ENCODE measurements around the gene FBXL17.

FBXL17 gene

DNA sequence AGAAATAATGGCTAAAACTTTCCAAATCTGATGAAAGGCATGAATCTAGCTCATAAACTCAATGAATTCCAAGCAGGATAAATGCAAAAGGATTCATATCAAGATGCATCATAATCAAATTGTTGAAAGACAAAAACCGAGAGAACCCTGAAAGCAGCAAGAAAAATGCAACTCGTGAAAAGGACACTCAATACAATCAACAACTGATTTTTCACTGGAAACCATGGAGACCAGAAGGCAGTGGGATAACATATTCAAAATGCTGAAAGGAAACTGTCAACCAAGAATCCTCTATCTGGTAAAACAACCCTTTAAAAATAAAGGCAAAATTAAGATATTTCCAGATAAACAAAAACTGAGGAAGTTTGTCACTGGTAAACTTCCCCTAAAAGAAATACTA lies 9.5 kb downstream of the FBXL17 start:
- TF ChIP-seq, protein P1, sequence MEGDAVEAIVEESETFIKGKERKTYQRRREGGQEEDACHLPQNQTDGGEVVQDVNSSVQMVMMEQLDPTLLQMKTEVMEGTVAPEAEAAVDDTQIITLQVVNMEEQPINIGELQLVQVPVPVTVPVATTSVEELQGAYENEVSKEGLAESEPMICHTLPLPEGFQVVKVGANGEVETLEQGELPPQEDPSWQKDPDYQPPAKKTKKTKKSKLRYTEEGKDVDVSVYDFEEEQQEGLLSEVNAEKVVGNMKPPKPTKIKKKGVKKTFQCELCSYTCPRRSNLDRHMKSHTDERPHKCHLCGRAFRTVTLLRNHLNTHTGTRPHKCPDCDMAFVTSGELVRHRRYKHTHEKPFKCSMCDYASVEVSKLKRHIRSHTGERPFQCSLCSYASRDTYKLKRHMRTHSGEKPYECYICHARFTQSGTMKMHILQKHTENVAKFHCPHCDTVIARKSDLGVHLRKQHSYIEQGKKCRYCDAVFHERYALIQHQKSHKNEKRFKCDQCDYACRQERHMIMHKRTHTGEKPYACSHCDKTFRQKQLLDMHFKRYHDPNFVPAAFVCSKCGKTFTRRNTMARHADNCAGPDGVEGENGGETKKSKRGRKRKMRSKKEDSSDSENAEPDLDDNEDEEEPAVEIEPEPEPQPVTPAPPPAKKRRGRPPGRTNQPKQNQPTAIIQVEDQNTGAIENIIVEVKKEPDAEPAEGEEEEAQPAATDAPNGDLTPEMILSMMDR (IDR thresholded peaks at IDR 0.05; ENCODE audit: low read depth, low read length) = no peak
- no peak overlapping the region for H3K4me3 ChIP-seq (ENCODE audit: low read depth, low read length)

DNA sequence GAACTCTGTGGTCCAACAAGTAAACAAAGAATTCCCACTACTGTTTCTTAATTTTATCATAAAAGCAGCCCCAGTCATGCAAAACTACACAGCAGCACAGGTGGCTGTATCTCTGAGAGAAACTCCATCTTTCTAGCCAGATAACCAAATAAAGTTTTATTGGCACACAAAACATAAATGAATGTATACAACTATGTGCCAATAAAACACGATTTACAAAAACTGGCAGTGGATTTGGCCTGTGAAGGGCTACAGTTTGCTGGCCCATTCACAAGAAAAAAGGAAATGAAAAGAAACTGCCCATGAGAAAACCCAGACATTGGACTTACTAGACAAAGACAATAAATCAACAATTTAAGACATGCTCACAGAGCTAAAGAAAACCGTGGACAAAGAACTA lies 10.6 kb downstream of the FBXL17 start:
- TF ChIP-seq, protein P1 (IDR thresholded peaks at IDR 0.05; ENCODE audit: low read depth, low read length) = no peak

DNA sequence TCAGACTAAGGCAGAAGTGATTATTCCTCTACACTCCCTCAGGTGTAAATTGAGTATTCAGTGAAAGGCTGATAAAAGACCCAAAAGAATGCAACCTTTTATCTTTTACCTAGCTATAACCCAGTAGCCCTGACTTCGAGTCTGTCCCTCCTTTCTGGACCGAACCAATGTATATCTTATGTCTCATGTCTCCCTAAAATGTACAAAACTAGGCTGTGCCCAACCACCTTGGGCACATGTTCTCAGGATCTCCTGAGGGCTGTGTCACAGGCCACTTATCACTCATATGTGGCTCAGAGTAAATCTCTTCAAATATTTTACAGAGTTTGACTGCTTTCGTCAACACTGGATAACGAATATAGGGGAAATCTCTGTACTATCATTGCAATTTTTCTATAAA lies 12.7 kb downstream of the FBXL17 start:
- TF ChIP-seq, protein P1 (IDR thresholded peaks at IDR 0.05; ENCODE audit: low read depth, low read length) = no peak
- no peak overlapping the region for H3K4me3 ChIP-seq (ENCODE audit: low read depth, low read length)

More for the DNA sequence above, 10.6 kb downstream of the FBXL17 start:
- no peak overlapping the region for H3K4me3 ChIP-seq (ENCODE audit: low read depth, low read length)

DNA sequence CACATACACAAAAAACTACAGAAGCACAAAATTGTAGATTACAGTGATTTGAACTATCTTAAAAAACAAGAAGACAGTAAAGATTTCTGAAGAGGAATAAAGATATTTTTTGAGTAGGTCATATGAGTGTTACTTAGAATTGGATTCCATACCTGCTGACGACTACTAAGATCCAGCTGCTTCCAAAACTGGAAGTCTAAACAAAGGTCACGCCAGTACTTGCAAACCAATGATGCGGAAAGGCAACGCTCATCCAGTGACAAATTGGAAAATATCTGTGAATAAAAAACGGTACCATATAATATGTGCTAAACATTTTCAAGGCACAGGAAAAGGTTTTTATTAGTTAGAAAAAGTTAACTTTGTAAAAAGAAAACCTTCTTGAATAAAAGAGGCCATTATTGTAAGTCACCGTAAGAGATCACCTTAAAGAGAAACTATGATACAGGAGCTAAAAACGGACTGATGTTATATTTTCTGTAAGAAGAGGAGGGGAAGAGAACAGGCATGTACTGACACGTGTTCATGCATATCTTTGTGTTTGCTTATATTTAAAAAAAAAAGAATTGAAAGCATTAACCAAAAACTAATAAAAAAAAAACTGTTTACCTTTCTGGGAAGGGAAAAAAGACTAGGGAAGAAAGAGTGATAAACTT lies 14.1 kb downstream of the FBXL17 start:
- TF ChIP-seq, protein P1 (IDR thresholded peaks at IDR 0.05; ENCODE audit: low read depth, low read length) = no peak
- H3K4me3 ChIP-seq (ENCODE audit: low read depth, low read length) = no peak overlapping the region

DNA sequence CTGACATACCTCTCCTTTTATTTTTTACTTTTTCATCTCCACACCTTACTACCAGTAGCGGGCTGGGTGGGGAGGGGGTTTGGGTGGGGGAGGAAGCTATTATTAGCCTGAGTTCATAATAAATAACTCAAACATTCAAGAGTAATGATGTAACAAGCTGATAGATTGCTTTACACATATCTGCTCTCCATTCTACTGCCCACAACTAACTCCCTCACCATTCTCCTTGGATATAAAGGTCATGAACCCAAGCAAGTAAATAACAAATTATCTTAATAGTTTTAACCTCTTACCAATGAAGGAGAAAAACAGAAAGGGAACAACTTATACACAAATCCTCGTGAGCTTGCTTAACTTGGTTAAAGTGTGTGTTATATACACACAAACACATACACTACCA lies 15.4 kb downstream of the FBXL17 start:
- TF ChIP-seq, protein P1 (IDR thresholded peaks at IDR 0.05; ENCODE audit: low read depth, low read length) = no peak
- H3K4me3 ChIP-seq (ENCODE audit: low read depth, low read length) = no peak overlapping the region

DNA sequence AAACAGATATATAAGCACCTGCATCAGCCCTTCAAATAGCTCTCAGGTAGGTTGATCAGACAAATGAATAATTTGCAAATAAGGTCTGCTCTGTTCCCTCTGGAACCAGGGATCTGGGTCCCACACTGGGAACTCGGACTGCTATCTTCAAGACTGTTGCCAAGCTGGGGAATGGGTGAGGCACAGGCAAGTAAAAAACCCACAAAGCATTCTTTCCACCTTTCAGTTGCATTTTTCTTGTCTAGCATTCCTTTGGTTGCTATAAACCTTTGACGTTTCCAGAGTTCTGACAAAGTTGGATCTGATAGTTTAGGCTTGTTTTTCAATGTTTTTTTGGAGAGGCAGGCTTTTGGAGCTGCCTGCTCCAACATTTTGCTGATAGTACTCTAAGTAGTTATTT lies 20.1 kb downstream of the FBXL17 start:
- TF ChIP-seq, protein P1 (IDR thresholded peaks at IDR 0.05; ENCODE audit: low read depth, low read length) = no peak
- H3K4me3 ChIP-seq (ENCODE audit: low read depth, low read length) = no peak overlapping the region

DNA sequence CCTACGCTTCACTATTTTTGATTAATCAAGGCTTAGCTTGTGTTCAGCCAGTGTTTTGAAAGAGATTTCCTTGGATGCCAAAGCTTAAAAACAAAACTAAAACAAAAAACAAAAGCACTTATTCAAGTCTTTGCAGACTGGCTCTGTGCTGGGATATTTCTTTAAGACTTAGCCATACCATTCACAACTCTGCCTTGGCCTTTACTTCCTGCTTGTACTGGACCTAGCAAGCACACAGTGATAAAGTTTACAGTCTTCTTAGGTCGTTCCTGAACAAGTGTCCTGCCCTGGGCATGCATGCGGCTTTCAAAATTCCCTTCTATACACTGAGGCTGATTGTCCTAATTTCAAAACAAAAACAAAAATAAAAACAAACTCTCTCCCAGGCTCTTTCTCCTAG lies 20.7 kb downstream of the FBXL17 start:
- no peak overlapping the region for H3K4me3 ChIP-seq (ENCODE audit: low read depth, low read length)
- TF ChIP-seq, protein P1 (IDR thresholded peaks at IDR 0.05; ENCODE audit: low read depth, low read length) = no peak

Data from WI38 (cell line).